MM.1S (cell line): Measurements from ENCODE around the gene PTPRF.

ENCODE experiments used
- DNase-seq: peaks from one replicate; pipeline ENCODE4 v3.0.0-alpha.2; 2015
- H2AFZ ChIP-seq: fragments of 300-600 bp; sonication (generic); 2 replicates; pipeline ENCODE4 v1.6.0; 2016; ENCODE audit warnings: antibody characterized with exemption, low read length
- H3F3A ChIP-seq: fragments of 300-600 bp; sonication (generic); 2 replicates; pipeline ENCODE4 v1.6.1; 2016; ENCODE audit warnings: mild to moderate bottlenecking, antibody characterized with exemption, low read length, moderate library complexity, mixed read lengths; ENCODE audit not compliant: insufficient read depth
- H3K27ac ChIP-seq: fragments of 300-600 bp; sonication (generic); 2 replicates; pipeline ENCODE4 v1.5.1; 2016; ENCODE audit warnings: mild to moderate bottlenecking, low read length
- H3K27me3 ChIP-seq: fragments of 300-600 bp; sonication (generic); replicated peaks from 2 replicates; pipeline ENCODE4 v1.6.0; 2016; ENCODE audit warnings: low read length; ENCODE audit not compliant: insufficient read depth
- H3K36me3 ChIP-seq: fragments of 300-600 bp; sonication (generic); replicated peaks from 2 replicates; pipeline ENCODE4 v1.6.1; 2016; ENCODE audit warnings: mild to moderate bottlenecking, low read length, mixed read lengths; ENCODE audit not compliant: insufficient read depth
- H3K4me1 ChIP-seq: fragments of 300-600 bp; sonication (generic); 2 replicates; pipeline ENCODE4 v1.6.1; 2016; ENCODE audit warnings: low read length, mixed read lengths
- H3K4me2 ChIP-seq: fragments of 300-600 bp; sonication (generic); 2 replicates; pipeline ENCODE4 v1.6.0; 2016; ENCODE audit warnings: low read depth, low read length
- H3K4me3 ChIP-seq: fragments of 300-600 bp; sonication (generic); 2 replicates; pipeline ENCODE4 v1.5.1; 2016; ENCODE audit warnings: low read length, mixed read lengths
- H3K79me2 ChIP-seq: fragments of 300-600 bp; sonication (generic); 2 replicates; pipeline ENCODE4 v1.6.1; 2016; ENCODE audit warnings: mixed run types, low read length, mixed read lengths
- H3K9ac ChIP-seq: fragments of 300-600 bp; sonication (generic); 2 replicates; pipeline ENCODE4 v1.6.1; 2016; ENCODE audit warnings: low read length, mixed read lengths
- H3K9me2 ChIP-seq: fragments of 300-600 bp; sonication (generic); replicated peaks from 2 replicates; pipeline ENCODE4 v1.6.1; 2016; ENCODE audit warnings: mild to moderate bottlenecking, low read length, mixed read lengths; ENCODE audit not compliant: insufficient read depth
- H3K9me3 ChIP-seq: fragments of 300-600 bp; sonication (generic); replicated peaks from 2 replicates; pipeline ENCODE4 v1.6.1; 2016; ENCODE audit warnings: mild to moderate bottlenecking, low read length, mixed read lengths; ENCODE audit not compliant: insufficient read depth
- H4K20me1 ChIP-seq: fragments of 300-600 bp; sonication (generic); 2 replicates; pipeline ENCODE4 v1.6.1; 2016; ENCODE audit warnings: mild to moderate bottlenecking, low read length, moderate library complexity, mixed read lengths; ENCODE audit not compliant: insufficient read depth
- EZH2 ChIP-seq: fragments of 300-600 bp; sonication (generic); optimal IDR thresholded peaks from 2 replicates; pipeline ENCODE3; 2017; ENCODE audit warnings: low read depth, mild to moderate bottlenecking, antibody characterized with exemption, low read length, mixed read lengths
- EZH2phosphoT487 ChIP-seq: fragments of 300-600 bp; sonication (generic); IDR thresholded peaks from 2 replicates; pipeline ENCODE4 v1.6.1; 2018; ENCODE audit warnings: antibody characterized with exemption, low read length
- TF ChIP-seq, protein P1 (sequence below): fragments of 300-600 bp; sonication (generic); IDR thresholded peaks from 2 replicates; pipeline ENCODE4 v1.5.1; 2016; ENCODE audit warnings: antibody characterized with exemption, low read length, mixed read lengths

Gene PTPRF

DNA sequence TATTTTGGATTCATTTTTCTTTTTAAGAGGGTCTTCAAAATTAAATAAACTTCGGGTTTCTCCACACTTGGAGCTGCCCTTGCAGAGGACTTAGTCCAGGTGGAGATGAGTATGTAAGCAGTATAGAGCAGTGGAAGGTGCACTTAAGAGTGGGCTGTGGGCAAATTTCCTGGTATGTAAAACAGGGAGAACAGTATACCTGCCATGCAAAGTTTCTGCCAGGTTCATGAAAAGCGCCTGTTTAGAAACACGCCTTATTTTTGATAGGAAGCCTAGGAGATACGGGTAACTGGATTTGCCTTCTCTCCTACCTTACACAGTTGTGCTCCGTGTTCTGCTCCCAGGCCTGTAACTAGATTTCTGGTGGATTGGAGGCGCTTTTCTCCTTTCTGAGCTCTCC, 120.5 kb downstream of the PTPRF start:
- Histone ChIP-seq H3K4me3 (peak overlapping the region; percentile 98), H3K9me2 (no peaks in the 10 kb centered on the region), H3K4me1 (no peaks in the 10 kb centered on the region), H3K4me2 (peak overlapping the region; percentile 89), H3K27ac (peak overlapping the region; percentile 9; the same call in 1 of the 2 replicates), H3K79me2 (peaks cover 47% of the 10 kb centered on the region), H3K36me3 (peaks cover 11% of the 10 kb centered on the region; the same call in 1 of the 2 replicates), H4K20me1 (no peaks in the 10 kb centered on the region), H2AFZ (no peak overlapping the region), H3F3A (peaks cover 10% of the 10 kb centered on the region; the same call in 1 of the 2 replicates), H3K27me3 (0 out of 2 replicates have a peak, but pooled peaks cover 4% of the 10 kb centered on the region), H3K9me3 (no peaks in the 10 kb centered on the region), H3K9ac (peak overlapping the region; percentile 85; the same call in 1 of the 2 replicates)
- TF ChIP-seq EZH2 (no peak), EZH2phosphoT487 (no peak)
- TF ChIP-seq, protein P1, sequence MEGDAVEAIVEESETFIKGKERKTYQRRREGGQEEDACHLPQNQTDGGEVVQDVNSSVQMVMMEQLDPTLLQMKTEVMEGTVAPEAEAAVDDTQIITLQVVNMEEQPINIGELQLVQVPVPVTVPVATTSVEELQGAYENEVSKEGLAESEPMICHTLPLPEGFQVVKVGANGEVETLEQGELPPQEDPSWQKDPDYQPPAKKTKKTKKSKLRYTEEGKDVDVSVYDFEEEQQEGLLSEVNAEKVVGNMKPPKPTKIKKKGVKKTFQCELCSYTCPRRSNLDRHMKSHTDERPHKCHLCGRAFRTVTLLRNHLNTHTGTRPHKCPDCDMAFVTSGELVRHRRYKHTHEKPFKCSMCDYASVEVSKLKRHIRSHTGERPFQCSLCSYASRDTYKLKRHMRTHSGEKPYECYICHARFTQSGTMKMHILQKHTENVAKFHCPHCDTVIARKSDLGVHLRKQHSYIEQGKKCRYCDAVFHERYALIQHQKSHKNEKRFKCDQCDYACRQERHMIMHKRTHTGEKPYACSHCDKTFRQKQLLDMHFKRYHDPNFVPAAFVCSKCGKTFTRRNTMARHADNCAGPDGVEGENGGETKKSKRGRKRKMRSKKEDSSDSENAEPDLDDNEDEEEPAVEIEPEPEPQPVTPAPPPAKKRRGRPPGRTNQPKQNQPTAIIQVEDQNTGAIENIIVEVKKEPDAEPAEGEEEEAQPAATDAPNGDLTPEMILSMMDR = no peak
- DNase-seq = peak; percentile 24

DNA sequence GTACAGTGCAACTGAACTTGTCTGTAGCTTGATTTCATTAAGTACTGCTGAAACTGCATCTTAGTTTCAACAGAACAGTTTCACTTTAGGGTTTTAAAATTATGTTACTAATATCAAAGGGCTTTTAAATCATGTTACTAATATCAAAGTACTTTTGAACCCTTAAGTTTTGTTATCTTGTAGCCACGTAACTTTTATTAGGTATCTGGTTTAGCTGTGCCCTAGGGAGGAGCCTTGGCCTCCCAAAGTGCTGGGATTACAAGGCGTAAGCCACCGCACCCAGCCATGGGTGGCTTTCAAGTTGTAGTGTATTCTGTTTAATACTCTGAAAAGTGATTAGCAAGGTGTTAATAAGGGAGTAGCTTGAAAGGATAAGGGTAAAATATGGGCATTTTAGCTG, 121.2 kb downstream of the PTPRF start:
- H3K27me3 ChIP-seq = 0 out of 2 replicates have a peak, but pooled peaks cover 4% of the 10 kb centered on the region
- DNase-seq = peak; percentile 23
- peaks cover 11% of the 10 kb centered on the region; the same call in 1 of the 2 replicates for H3K36me3 ChIP-seq
- H3K9me3 ChIP-seq = no peaks in the 10 kb centered on the region
- H3K27ac ChIP-seq = peak overlapping the region; percentile 9; the same call in 1 of the 2 replicates
- TF ChIP-seq, protein P1 = no peak
- TF ChIP-seq EZH2 (no peak), EZH2phosphoT487 (no peak)
- H4K20me1 ChIP-seq = no peaks in the 10 kb centered on the region
- peaks cover 47% of the 10 kb centered on the region for H3K79me2 ChIP-seq
- peak overlapping the region; percentile 85; the same call in 1 of the 2 replicates for H3K9ac ChIP-seq
- peak overlapping the region; percentile 89 for H3K4me2 ChIP-seq
- no peaks in the 10 kb centered on the region for H3K4me1 ChIP-seq
- no peak overlapping the region for H2AFZ ChIP-seq
- peak overlapping the region; percentile 98 for H3K4me3 ChIP-seq
- H3F3A ChIP-seq = peaks cover 9% of the 10 kb centered on the region; the same call in 1 of the 2 replicates
- H3K9me2 ChIP-seq = no peaks in the 10 kb centered on the region

DNA sequence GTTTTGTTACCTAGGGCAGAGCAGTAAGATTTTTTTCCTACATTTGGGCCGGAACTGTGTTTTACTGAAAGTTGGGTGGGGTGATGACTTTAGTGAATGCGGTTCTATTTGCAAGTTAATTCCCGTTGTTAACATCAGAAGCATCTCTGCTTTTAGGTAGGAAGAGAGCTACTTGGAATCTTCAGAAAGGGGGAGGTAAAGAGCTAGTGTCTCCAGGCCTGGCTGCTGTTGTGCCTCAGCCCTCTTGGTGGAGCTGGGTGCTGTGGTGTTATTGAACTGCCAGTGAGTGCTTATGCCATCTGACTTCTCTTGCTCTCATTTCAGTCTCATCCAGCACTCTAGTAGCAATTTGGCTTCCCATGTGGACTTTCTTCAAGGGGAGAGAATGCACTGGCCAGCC, 122.7 kb downstream of the PTPRF start:
- H3K27me3 ChIP-seq = 0 out of 2 replicates have a peak, but pooled peaks cover 2% of the 10 kb centered on the region
- H3K9me2 ChIP-seq = no peaks in the 10 kb centered on the region
- no peak overlapping the region for H3K27ac ChIP-seq
- no peak overlapping the region for H2AFZ ChIP-seq
- TF ChIP-seq, protein P1 = peak; percentile 27
- no peak for TF ChIP-seq EZH2
- TF ChIP-seq EZH2phosphoT487 = no peak
- no peak overlapping the region for H3K9ac ChIP-seq
- peaks cover 11% of the 10 kb centered on the region; the same call in 1 of the 2 replicates for H3K36me3 ChIP-seq
- peaks cover 47% of the 10 kb centered on the region for H3K79me2 ChIP-seq
- H3F3A ChIP-seq = peaks cover 9% of the 10 kb centered on the region; the same call in 1 of the 2 replicates
- no peaks in the 10 kb centered on the region for H4K20me1 ChIP-seq
- no peak overlapping the region for H3K4me2 ChIP-seq
- DNase-seq = peak; percentile 31
- H3K4me1 ChIP-seq = no peaks in the 10 kb centered on the region
- no peak overlapping the region for H3K4me3 ChIP-seq
- no peaks in the 10 kb centered on the region for H3K9me3 ChIP-seq
